HG03039 (cell line): ENCODE results near the gene VANGL2.

ENCODE experiments used
- ATAC-seq: cut with Tn5 transposase; IDR thresholded peaks from one replicate; pipeline ENCODE4 v1.9.1; 2021; ENCODE audit warnings: mild to moderate bottlenecking, moderate library complexity; ENCODE audit not compliant: unreplicated experiment

VANGL2 gene

GRCh38 chr1:160455153-160455517 lies 54.8 kb downstream of the VANGL2 start:
- ATAC-seq: no peak

GRCh38 chr1:160459056-160459455 lies 58.7 kb downstream of the VANGL2 start:
- no peak for ATAC-seq

- ATAC-seq: no peak
Measured at GRCh38 chr1:160459687-160460086, 59.3 kb downstream of the VANGL2 start.

DNA sequence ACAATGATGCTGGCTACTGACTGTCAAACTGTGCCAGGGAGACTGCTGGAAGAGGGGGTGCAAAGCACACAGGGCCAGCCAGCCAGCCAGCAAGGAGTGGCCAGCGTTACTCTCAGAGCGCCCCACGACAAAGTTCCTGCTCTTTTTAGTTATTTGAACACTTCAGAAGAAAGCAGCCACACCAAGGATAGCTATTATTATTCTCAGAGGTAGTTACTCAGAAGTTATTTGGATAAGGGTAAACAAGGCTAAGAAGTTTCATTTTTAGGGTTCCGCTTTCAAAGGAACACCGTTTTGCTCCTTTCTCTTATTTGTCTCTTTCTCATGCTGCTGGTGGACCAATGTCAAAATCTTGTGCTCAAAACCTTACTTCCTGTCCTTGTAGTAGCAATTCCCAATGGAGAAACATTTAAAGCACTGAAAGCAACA lies 59.9 kb downstream of the VANGL2 start:
- ATAC-seq: no peak

DNA sequence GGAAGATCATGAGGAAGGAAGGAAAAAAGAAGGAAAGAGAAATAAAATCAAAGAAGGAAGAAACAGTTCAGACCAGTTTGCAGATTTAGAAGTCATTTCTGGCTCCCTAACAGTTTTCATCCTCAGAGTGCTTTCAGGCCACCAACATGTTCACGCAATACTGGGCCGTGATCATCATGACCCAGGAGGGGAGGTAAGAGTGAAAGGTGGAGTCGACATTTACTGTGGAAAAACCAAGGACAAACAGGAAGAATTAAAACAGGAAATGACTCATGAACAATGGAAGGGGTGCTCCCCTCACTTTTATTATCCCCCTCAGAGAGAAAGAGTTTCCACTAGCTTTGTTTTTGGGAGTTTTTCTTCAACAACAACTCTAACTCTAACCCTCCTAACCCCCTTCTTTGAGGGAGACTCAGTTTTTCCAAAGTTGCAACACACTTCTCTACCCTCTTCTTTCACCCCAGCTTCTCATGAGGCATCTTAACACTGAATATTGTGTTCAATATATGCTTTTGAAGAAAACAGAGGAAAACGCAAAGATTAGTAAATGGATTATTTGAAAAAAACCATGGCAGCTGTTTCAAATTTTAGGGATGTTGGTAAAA lies 60.4 kb downstream of the VANGL2 start:
- no peak for ATAC-seq

GRCh38 chr1:160465123-160465522 lies 64.8 kb downstream of the VANGL2 start:
- no peak for ATAC-seq

GRCh38 chr1:160466961-160467360 lies 66.6 kb downstream of the VANGL2 start:
- ATAC-seq: no peak

DNA sequence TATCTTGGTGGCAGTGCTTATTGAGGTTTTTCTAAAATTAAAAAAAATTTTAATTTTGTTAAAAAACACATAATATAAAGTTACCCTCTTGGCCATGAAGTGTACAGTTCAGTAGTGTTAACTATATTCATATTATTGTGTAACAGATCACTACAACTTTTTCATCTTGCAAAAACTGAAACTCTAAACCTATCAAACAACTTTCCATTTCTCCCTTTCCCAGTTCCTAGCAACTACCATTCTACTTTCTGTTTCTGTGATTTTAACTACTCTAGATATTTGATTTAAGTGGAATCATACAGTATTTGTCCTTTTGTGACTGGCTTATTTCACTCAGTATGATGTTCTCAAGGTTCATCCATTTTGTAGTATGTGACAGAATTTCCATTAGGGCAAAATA lies 67.2 kb downstream of the VANGL2 start:
- ATAC-seq: no peak

DNA sequence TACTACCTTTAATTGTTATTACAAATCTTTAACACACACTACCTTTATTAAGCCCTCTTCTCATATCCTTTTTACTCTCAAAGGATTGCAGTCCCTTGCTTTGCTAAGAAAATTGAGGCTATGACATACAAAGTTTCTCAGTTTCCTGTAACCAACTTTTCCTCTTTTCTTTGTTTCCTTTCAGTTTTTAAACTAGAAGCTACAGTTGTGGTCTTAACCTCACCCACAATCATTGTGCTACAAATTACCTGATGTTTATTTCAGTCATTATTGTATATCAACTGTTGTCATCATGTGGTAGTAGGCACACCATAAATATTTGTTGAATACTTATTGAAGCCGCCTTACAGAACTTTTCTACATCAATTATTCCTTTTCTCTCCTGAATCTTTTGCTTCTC lies 70.9 kb downstream of the VANGL2 start:
- no peak for ATAC-seq

GRCh38 chr1:160472112-160472511 lies 71.7 kb downstream of the VANGL2 start:
- ATAC-seq: no peak

- ATAC-seq: no peak
Measured at GRCh38 chr1:160474392-160475242, 74.3 kb downstream of the VANGL2 start.
